Tibial artery (tissue), 4 donors: ENCODE measurements around the gene TTLL4.
"Not testable (repeated sequence)": the region's sequence is repeated elsewhere in the genome, so short reads cannot be mapped to it uniquely, and the experiment has no call there.

Experiments
- DNase-seq, 2 donors: peaks; one replicate each; pipeline ENCODE4 v3.0.0-alpha.2; 2019
- H3K27ac ChIP-seq, 2 donors: fragments of 200-600 bp; sonication (generic) in 1 of 2; 1 replicate in 1 of 2; 2 replicates in 1 of 2; pipeline ENCODE4 v1.5.1; 2018 to 2019; ENCODE audit warnings: mild to moderate bottlenecking in 1 of 2
- H3K27me3 ChIP-seq, 2 donors: fragments of 200-600 bp; sonication (generic) in 1 of 2; one replicate each; pipeline versions ENCODE4 v1.5.1 to v1.6.0; 2016 to 2019
- H3K36me3 ChIP-seq, 3 donors: fragments of 200-600 bp; sonication (generic) in 2 of 3; one replicate each; pipeline ENCODE4 v1.5.1; 2016 to 2019; ENCODE audit warnings: mild to moderate bottlenecking in 2 of 3
- H3K4me1 ChIP-seq, 4 donors: fragments of 200-600 bp; sonication (generic) in 2 of 4; 1 replicate in 3 of 4; 2 replicates in 1 of 4; pipeline ENCODE4 v1.5.1; 2016 to 2019
- H3K4me3 ChIP-seq, 2 donors: fragments of 200-600 bp; sonication (generic) in 1 of 2; 1 replicate in 1 of 2; 2 replicates in 1 of 2; pipeline ENCODE4 v1.5.1; 2018 to 2019; ENCODE audit warnings: mild to moderate bottlenecking in 2 of 2
- H3K9me3 ChIP-seq, 3 donors: fragments of 200-600 bp; sonication (generic) in 1 of 3; one replicate each; pipeline ENCODE4 v1.5.1; 2016 to 2019
- CTCF ChIP-seq, 2 experiments: fragments of 200-600 bp in 1 of 2; fragments of 450-650 bp in 1 of 2; IDR thresholded peaks; one replicate each; pipeline ENCODE4 v1.5.1; 2017 to 2019; ENCODE audit warnings: antibody characterized with exemption in 2 of 2, mild to moderate bottlenecking in 1 of 2, moderate library complexity in 1 of 2
- intact Hi-C: fragments of 100-400 bp; cut with DNase I; formaldehyde crosslinking; loops from one replicate; pipeline ENCODE4 v1.15.0; 2023; ENCODE audit warnings: low total_unique reads

The TTLL4 gene

GRCh38 chr2:218754781-218755180 lies 44.1 kb downstream of the TTLL4 start:
- no peak overlapping the region for H3K27ac ChIP-seq
- no peak for DNase-seq
- TF ChIP-seq CTCF (IDR thresholded peaks at IDR 0.05), result no peak
- H3K9me3 ChIP-seq, result no peaks in the 10 kb centered on the region
- peaks cover 0 to 14% (median 0%) of the 10 kb centered on the region in 4 donors for H3K4me1 ChIP-seq
- no peaks in the 10 kb centered on the region for H3K27me3 ChIP-seq
- no peak overlapping the region for H3K4me3 ChIP-seq
- peaks cover 42 to 60% (median 56%) of the 10 kb centered on the region in 3 donors for H3K36me3 ChIP-seq
- intact Hi-C loops, result no loop called here

DNA sequence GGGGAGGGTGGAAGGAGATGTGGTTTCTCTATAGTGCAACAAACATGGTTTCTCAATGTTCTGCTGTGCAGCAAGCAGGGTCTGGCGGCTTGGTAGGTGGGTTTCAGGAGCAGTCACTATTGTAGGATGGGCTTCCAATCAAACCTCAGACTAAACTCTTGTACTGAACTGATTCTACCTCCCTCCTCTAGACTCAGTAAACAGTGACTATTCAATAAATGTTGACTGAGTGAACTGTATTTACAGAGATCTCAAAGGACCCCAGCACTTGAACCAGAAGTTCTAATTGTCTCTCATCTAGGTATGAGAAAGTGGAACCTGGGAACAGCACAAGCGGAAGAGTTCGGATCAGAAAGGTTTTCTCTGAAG lies 44.5 kb downstream of the TTLL4 start:
- no peak overlapping the region for H3K27ac ChIP-seq
- no peaks in the 10 kb centered on the region for H3K9me3 ChIP-seq
- intact Hi-C loops, result no loop called here
- no peak for DNase-seq
- no peaks in the 10 kb centered on the region for H3K27me3 ChIP-seq
- H3K4me3 ChIP-seq, result no peak overlapping the region
- peaks cover 0 to 14% (median 0%) of the 10 kb centered on the region in 4 donors for H3K4me1 ChIP-seq
- no peak for TF ChIP-seq CTCF (IDR thresholded peaks at IDR 0.05)
- peaks cover 38 to 56% (median 52%) of the 10 kb centered on the region in 3 donors for H3K36me3 ChIP-seq

DNA sequence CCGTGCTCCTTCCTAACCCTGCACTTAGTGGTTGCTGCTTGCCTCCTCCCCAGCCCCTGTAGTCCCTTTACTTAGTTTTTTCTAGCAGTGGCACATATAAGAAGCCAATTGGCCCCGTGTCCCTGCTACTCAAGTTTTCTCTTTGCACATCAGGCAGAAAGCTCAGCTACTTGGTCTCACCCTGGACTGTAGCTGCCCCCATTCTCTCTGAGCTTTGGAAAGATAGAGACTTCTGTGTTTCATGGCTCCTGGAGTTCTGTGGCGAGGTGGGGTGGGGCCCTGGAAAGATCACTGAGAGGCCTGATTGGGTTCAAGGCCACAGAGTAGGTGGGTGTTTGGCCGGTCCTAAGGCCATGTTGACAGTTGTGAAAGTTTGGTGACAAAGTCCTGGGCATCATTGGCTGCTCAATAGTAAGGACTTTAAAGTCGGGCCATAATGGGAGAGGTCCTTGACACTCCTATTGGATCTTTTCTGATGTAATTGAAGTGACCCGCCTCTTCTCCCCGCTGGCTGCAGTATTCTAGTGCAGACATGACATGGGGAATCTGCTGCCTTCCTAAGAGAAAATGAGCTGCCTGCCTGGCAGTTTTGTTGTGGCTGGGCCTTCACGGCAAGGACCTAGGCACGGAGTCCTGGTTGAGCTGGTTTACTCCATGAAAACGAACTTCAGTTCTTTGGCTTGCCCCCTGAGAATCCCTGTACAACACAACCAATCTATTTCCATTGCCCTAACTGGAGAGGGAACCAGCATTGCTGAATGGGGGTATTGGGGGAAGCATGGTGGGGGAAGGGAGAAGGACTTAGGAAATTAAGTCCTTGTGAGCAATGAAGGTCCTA lies 45.2 kb downstream of the TTLL4 start:
- no peaks in the 10 kb centered on the region for H3K27me3 ChIP-seq
- peaks cover 32 to 50% (median 46%) of the 10 kb centered on the region in 3 donors for H3K36me3 ChIP-seq
- no peak for DNase-seq
- no peak for TF ChIP-seq CTCF (IDR thresholded peaks at IDR 0.05)
- H3K9me3 ChIP-seq, result no peaks in the 10 kb centered on the region
- H3K27ac ChIP-seq, result no peak overlapping the region
- no peak overlapping the region for H3K4me3 ChIP-seq
- H3K4me1 ChIP-seq, result peaks cover 0 to 14% (median 0%) of the 10 kb centered on the region in 4 donors
- intact Hi-C loops, result no loop called here

DNA sequence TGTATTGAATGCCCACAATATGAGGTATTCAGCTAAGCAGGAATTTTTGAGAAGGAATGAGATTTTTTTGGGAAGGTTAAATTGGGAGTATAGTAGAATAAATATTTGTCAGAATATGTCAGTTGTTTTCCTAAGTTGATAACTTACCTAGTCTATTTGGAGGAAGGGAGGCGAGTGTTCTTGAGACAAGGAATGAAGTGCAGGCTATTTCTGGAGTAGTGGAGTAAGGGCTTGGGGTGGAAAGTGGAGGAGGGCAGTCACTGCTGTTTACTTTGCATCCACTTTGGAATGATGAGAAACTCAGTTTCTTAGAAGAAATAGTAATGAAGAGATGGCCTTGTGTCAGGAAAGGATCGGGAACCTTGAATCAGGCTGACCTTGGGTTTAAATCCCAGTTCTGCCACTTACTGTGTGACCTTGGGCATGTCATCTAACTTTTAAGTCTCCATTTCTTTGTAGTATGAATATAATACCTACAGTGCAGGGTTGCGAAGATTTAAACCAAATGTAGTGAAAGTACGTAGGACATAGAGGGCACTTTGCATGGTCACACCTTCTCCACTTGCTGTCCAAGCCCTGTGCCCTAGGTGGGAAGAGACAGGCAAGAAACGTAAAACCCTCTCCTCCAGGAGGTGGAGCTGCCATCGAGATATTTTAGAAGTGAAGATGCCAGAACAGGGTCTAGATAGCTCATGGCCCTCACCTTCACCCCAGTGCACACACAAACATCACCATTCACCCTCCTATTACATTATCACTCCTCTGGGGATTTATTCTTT lies 46.2 kb downstream of the TTLL4 start:
- no peaks in the 10 kb centered on the region for H3K9me3 ChIP-seq
- no peaks in the 10 kb centered on the region for H3K27me3 ChIP-seq
- no peak overlapping the region for H3K4me3 ChIP-seq
- peaks cover 31 to 41% (median 36%) of the 10 kb centered on the region in 3 donors for H3K36me3 ChIP-seq
- intact Hi-C loops, result no loop called here
- no peak overlapping the region for H3K27ac ChIP-seq
- DNase-seq, result no peak
- no peak for TF ChIP-seq CTCF (IDR thresholded peaks at IDR 0.05)
- H3K4me1 ChIP-seq, result peaks cover 0 to 14% (median 0%) of the 10 kb centered on the region in 4 donors

DNA sequence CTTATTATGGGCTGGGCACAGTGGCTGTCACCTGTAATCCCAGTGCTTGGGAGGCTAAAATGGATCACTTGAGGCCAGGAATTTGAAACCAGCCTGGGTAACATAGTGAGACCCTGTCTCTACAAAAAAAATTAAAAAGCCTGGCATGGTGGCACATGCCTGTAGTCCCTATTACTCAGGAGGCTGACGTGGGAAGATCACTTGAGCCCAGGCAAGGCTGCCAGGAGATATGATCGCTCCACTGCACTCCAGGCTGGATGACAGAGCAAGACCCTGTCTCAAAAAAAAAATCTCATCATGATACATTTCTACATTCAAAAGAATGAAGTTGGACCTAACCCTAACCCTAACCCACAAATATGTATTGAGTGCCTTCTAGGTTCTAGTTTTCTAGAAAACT lies 51.2 kb downstream of the TTLL4 start:
- Histone ChIP-seq H3K36me3 (no peaks in the 10 kb centered on the region), H3K27me3 (no peaks in the 10 kb centered on the region), H3K27ac (no peak overlapping the region), H3K4me3 (no peak overlapping the region), H3K4me1 (peaks cover 0 to 4% (median 0%) of the 10 kb centered on the region in 4 donors), H3K9me3 (no peaks in the 10 kb centered on the region)
- DNase-seq, result no peak
- TF ChIP-seq CTCF (IDR thresholded peaks at IDR 0.05), result no peak
- intact Hi-C loops, result no loop called here

GRCh38 chr2:218772759-218773158 lies 62.1 kb downstream of the TTLL4 start:
- H3K9me3 ChIP-seq, H3K27me3 ChIP-seq, H3K4me3 ChIP-seq, DNase-seq, H3K27ac ChIP-seq, H3K4me1 ChIP-seq, intact Hi-C loops, H3K36me3 ChIP-seq: not testable (repeated sequence)
